K562 (cell line): ENCODE results near the gene TTC9C. TPM values are rescaled to one million over a fixed set of nuclear protein-coding genes. Genes with fewer than 3 reads are reported as not detected.

Experiments used
- ATAC-seq: fragments of 200-7000 bp; cut with Tn5 transposase; 3 replicates; pipeline ENCODE4 v1.9.1; 2020; ENCODE audit warnings: moderate library complexity
- BruUV-seq: library from RNA; stranded (reverse); fragments of 400-500 nt; replicated peaks from 2 replicates; lab custom pipeline; 2021; lab: Mats Ljungman, UMichigan
- CTCF ChIA-PET: fragments of 300-600 bp; formaldehyde crosslinking; extraction: SDS; loops from one replicate; lab custom pipeline; 2021; ENCODE audit warnings: low intra/inter-chr PET ratio; lab: Yijun Ruan, JAX
- POLR2A ChIA-PET: fragments of 300-600, 350-650 bp; sonication (Branson Sonifier 250); formaldehyde crosslinking; extraction: SDS; loops from one replicate; lab custom pipeline; 2021; ENCODE audit warnings: antibody characterized with exemption, inconsistent platforms; lab: Yijun Ruan, JAX
- DNase-seq, 4 experiments: peaks; one replicate each; pipeline versions ENCODE4 v3.0.0 to v3.0.0-alpha.2; 2011 to 2018; ENCODE audit warnings: low spot score in 3 of 4, mixed read lengths in 3 of 4; ENCODE audit errors: extremely low read depth in 1 of 4
- FAIRE-seq: peaks from 2 replicates; lab custom pipeline; 2011; peaks lifted over from hg19 to GRCh38; lab: Jason Lieb, UNC
- H2AFZ ChIP-seq: 2 replicates; pipeline ENCODE4 v1.6.0; 2011; ENCODE audit warnings: low read depth, low read length, control low read depth, inconsistent platforms
- H3K27ac ChIP-seq: fragments of 200-600 bp; 3 replicates; pipeline ENCODE4 v1.8.0; 2011; ENCODE audit warnings: low read depth, mild to moderate bottlenecking, control low read depth, inconsistent platforms, low read length, moderate library complexity, mixed read lengths; ENCODE audit errors: extremely low read depth
- H3K27me3 ChIP-seq, 2 experiments: fragments of 300-600 bp in 1 of 2; 2 replicates in 1 of 2; 3 replicates in 1 of 2; pipeline versions ENCODE4 v1.6.0 to v1.8.0; 2011; ENCODE audit warnings: inconsistent platforms in 2 of 2, low read length in 2 of 2, mild to moderate bottlenecking in 1 of 2, mixed read lengths in 1 of 2, moderate library complexity in 1 of 2; ENCODE audit not compliant: control insufficient read depth in 2 of 2, insufficient read depth in 2 of 2
- H3K36me3 ChIP-seq: fragments of 300-600 bp; 3 replicates; pipeline ENCODE4 v1.8.0; 2011; ENCODE audit warnings: mild to moderate bottlenecking, low read length, inconsistent platforms; ENCODE audit not compliant: control insufficient read depth, insufficient read depth
- H3K4me1 ChIP-seq, 2 experiments: fragments of 200-600 bp in 1 of 2; replicated peaks in 1 of 2; 2 replicates in 1 of 2; 3 replicates in 1 of 2; pipeline versions ENCODE4 v1.5.1 to v1.8.0; 2011; ENCODE audit warnings: inconsistent platforms in 2 of 2, low read length in 2 of 2, mild to moderate bottlenecking in 1 of 2, mixed read lengths in 1 of 2, moderate library complexity in 1 of 2; ENCODE audit not compliant: control insufficient read depth in 2 of 2, insufficient read depth in 2 of 2
- H3K4me2 ChIP-seq: 2 replicates; pipeline ENCODE4 v1.6.1; 2011; ENCODE audit warnings: low read length, control low read depth, inconsistent platforms, mixed read lengths; ENCODE audit not compliant: insufficient read depth
- H3K4me3 ChIP-seq: fragments of 200-600 bp; sonication (generic), shearing (Covaris generic); 2 replicates; pipeline ENCODE4 v1.5.1; 2016; ENCODE audit warnings: control low read depth, inconsistent platforms
- H3K79me2 ChIP-seq: fragments of 200-600 bp; 3 replicates; pipeline ENCODE4 v1.8.0; 2011; ENCODE audit warnings: low read length, inconsistent platforms; ENCODE audit not compliant: control insufficient read depth, insufficient read depth
- H3K9ac ChIP-seq, 2 experiments: 2 replicates each; pipeline versions ENCODE4 v1.6.0 to v1.6.1; 2011; ENCODE audit warnings: low read depth in 2 of 2, low read length in 2 of 2, control low read depth in 1 of 2, inconsistent platforms in 1 of 2, mild to moderate bottlenecking in 1 of 2, mixed read lengths in 1 of 2; ENCODE audit not compliant: insufficient read depth in 1 of 2
- H3K9me1 ChIP-seq: one replicate; pipeline ENCODE4 v1.6.0; 2011; ENCODE audit warnings: inconsistent platforms, mild to moderate bottlenecking, low read length, moderate library complexity; ENCODE audit not compliant: control insufficient read depth, insufficient read depth
- H3K9me3 ChIP-seq: replicated peaks from 2 replicates; pipeline ENCODE4 v1.5.1; 2011; ENCODE audit warnings: low read depth, low read length, inconsistent platforms; ENCODE audit not compliant: control insufficient read depth, insufficient read depth
- H4K20me1 ChIP-seq: replicated peaks from 2 replicates; pipeline ENCODE4 v1.6.1; 2011; ENCODE audit warnings: low read length, inconsistent platforms, mixed read lengths; ENCODE audit not compliant: control insufficient read depth, insufficient read depth
- ARNT ChIP-seq, 2 experiments: fragments of 450-650 bp; IDR thresholded peaks; 2 replicates each; pipeline ENCODE4 v1.6.1; 2016; ENCODE audit warnings: mild to moderate bottlenecking in 1 of 2
- CHD1 ChIP-seq: fragments of 200-600 bp; sonication (generic); IDR thresholded peaks from one replicate; pipeline ENCODE4 v1.6.1; 2012; ENCODE audit warnings: mild to moderate bottlenecking, moderate library complexity, low read length, inconsistent platforms
- FOXM1 ChIP-seq, 2 experiments: fragments of 450-650 bp in 1 of 2; sonication (generic) in 1 of 2; formaldehyde crosslinking in 1 of 2; IDR thresholded peaks; 2 replicates each; pipeline versions ENCODE4 v1.6.1 to v1.9.0; 2017 to 2022; ENCODE audit warnings: low read depth in 2 of 2, mild to moderate bottlenecking in 2 of 2, missing genetic modification reagents in 1 of 2, moderate library complexity in 1 of 2
- MYC ChIP-seq, 2 experiments: fragments of 250-450 bp in 1 of 2; sonication (Bioruptor Pico) in 1 of 2; IDR thresholded peaks; 2 replicates each; pipeline versions ENCODE4 v1.5.1 to v1.6.1; 2012 to 2021; ENCODE audit warnings: low read depth in 2 of 2, borderline replicate concordance in 1 of 2, improper control_type of control experiment in 1 of 2, low read length in 1 of 2, mild to moderate bottlenecking in 1 of 2, moderate library complexity in 1 of 2
- RB1 ChIP-seq: fragments of 450-650 bp; IDR thresholded peaks from 2 replicates; pipeline ENCODE4 v1.6.1; 2017; ENCODE audit warnings: low read depth, mild to moderate bottlenecking
- SPI1 ChIP-seq: IDR thresholded peaks from 2 replicates; pipeline ENCODE4 v1.6.1; 2011; ENCODE audit warnings: low read depth, low read length, control low read depth, borderline replicate concordance
- WGBS: fragments of 100-300 bp; shearing (Covaris generic); methylation state at CpG from one replicate; pipeline ENCODE4 v1.1.6; 2016; ENCODE audit warnings: low coverage, mixed read lengths; ENCODE audit not compliant: insufficient coverage; ENCODE audit errors: missing lambda C conversion rate; 5-methylcytosine and 5-hydroxymethylcytosine counted together
- in situ Hi-C: fragments of 300-500 bp; cut with MboI; formaldehyde crosslinking; loops from 4 replicates; pipeline ENCODE4 v1.15.0; 2018; ENCODE audit warnings: inconsistent platforms, mixed read lengths
- intact Hi-C: fragments of 100-400 bp; cut with micrococcal nuclease; formaldehyde crosslinking; loops from 2 replicates; pipeline ENCODE4 v1.14.2; 2022
- polyA plus RNA-seq, 8 experiments: library from polyadenylated mRNA; depleted of rRNA in 4 of 8; stranded (reverse) in 5 of 8; unstranded in 3 of 8; fragments of >200 nt; fragmentation: Nextera tagmentation in 2 of 8; fragmentation: Illumina TruSeq in 1 of 8; extraction: Ambion mirVana in 2 of 8; extraction: Trizol in 1 of 8; gene quantifications; 2 replicates each; pipeline versions ENCODE4 v1.2.1 to v1.2.3, GENCODE V29; 2011 to 2014; ENCODE audit warnings: inconsistent platforms in 1 of 8, missing spikeins in 1 of 8
- total RNA-seq, 7 experiments: library from RNA; depleted of rRNA in 6 of 7; stranded (reverse); fragments of >200 nt in 6 of 7; fragmentation: Illumina TruSeq in 2 of 7; extraction: Trizol in 2 of 7; gene quantifications; 2 replicates each; pipeline versions ENCODE4 v1.2.1 to v1.2.3, GENCODE V29; 2011 to 2021; ENCODE audit warnings: low replicate concordance in 1 of 7
- TF ChIP-seq, protein P1 (sequence below): fragments of 450-650 bp; IDR thresholded peaks from 2 replicates; pipeline ENCODE4 v1.6.1; 2017; ENCODE audit warnings: antibody characterized with exemption, mild to moderate bottlenecking
- TF ChIP-seq, protein P2 (sequence below): fragments of 250-450 bp; sonication (Bioruptor Pico); IDR thresholded peaks from 2 replicates; pipeline ENCODE4 v1.4.0; 2020
- TF ChIP-seq, protein P3 (sequence below), 2 experiments: fragments of 250-450 bp in 1 of 2; fragments of 450-650 bp in 1 of 2; sonication (Bioruptor Pico) in 1 of 2; IDR thresholded peaks; 2 replicates each; pipeline versions ENCODE4 v1.6.1 to v1.8.0; 2016 to 2021; ENCODE audit warnings: mild to moderate bottlenecking in 2 of 2, moderate library complexity in 2 of 2, missing compliant biosample characterization in 1 of 2, missing genetic modification characterization in 1 of 2

The TTC9C gene
- total and polyA plus RNA-seq, 9 of the 15 experiments (the other 6 are each of a cell fraction or from before 2014, with no cell fraction given) = 32.8 to 59.0 (median 37.1) TPM

DNA sequence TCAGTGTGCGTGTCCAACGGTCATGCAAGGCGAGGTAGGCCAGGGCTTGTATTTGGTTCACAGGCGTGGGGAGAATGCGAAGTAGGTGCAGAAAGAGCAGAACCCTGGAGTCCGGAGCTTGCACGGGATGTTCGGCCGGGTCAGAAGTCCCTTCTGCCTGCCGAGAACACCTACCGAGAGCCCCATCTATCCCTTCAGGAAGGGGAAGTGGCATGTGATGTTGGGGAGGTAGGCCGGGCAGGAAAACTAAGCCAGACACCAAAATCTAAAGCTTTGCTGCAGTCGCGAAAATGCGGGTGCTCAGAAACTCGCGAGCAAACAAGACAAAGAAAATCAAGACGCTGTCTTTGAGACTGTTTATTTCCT, 42.5 kb downstream of the TTC9C start:
- ChIA-PET CTCF (no interaction called here), POLR2A (interaction anchor here (0.7 to 3.3 kb wide), 11 partner anchors 8 to 169 kb away, joined by 3 to 16 read pairs (median 6); partner anchors contain the start of genes C11orf98, CSKMT, HNRNPUL2 and MTA2)
- in situ Hi-C loops = no loop called here
- FAIRE-seq (no peak), ATAC-seq (no peak), DNase-seq (peak in 2 of 4 experiments; percentile 10 to 45)
- Histone ChIP-seq H2AFZ (peak overlapping the region; percentile 91), H3K27ac (peak overlapping the region; percentile 88), H3K36me3 (peaks cover 36% of the 10 kb centered on the region; the same call in 2 of the 3 replicates), H3K9ac (peak overlapping the region; percentile 69 to 89), H3K4me2 (peak overlapping the region; percentile 86), H3K9me1 (no peaks in the 10 kb centered on the region), H3K4me1 (peaks cover 9 to 24% of the 10 kb centered on the region in 2 experiments), H4K20me1 (no peaks in the 10 kb centered on the region), H3K4me3 (peak overlapping the region; percentile 48), H3K27me3 (no peaks in the 10 kb centered on the region), H3K9me3 (no peaks in the 10 kb centered on the region), H3K79me2 (peaks cover 28% of the 10 kb centered on the region)
- WGBS = 15% methylated on average over 18 of the region's 18 CpGs
- intact Hi-C loops = no loop called here
- BruUV-seq = TSS peak; percentile 96
- TF ChIP-seq, protein P1, sequence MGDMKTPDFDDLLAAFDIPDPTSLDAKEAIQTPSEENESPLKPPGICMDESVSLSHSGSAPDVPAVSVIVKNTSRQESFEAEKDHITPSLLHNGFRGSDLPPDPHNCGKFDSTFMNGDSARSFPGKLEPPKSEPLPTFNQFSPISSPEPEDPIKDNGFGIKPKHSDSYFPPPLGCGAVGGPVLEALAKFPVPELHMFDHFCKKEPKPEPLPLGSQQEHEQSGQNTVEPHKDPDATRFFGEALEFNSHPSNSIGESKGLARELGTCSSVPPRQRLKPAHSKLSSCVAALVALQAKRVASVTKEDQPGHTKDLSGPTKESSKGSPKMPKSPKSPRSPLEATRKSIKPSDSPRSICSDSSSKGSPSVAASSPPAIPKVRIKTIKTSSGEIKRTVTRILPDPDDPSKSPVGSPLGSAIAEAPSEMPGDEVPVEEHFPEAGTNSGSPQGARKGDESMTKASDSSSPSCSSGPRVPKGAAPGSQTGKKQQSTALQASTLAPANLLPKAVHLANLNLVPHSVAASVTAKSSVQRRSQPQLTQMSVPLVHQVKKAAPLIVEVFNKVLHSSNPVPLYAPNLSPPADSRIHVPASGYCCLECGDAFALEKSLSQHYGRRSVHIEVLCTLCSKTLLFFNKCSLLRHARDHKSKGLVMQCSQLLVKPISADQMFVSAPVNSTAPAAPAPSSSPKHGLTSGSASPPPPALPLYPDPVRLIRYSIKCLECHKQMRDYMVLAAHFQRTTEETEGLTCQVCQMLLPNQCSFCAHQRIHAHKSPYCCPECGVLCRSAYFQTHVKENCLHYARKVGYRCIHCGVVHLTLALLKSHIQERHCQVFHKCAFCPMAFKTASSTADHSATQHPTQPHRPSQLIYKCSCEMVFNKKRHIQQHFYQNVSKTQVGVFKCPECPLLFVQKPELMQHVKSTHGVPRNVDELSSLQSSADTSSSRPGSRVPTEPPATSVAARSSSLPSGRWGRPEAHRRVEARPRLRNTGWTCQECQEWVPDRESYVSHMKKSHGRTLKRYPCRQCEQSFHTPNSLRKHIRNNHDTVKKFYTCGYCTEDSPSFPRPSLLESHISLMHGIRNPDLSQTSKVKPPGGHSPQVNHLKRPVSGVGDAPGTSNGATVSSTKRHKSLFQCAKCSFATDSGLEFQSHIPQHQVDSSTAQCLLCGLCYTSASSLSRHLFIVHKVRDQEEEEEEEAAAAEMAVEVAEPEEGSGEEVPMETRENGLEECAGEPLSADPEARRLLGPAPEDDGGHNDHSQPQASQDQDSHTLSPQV = peak; percentile 80
- TF ChIP-seq FOXM1 (IDR thresholded peaks at IDR 0.05; ENCODE audit: low read depth) (no peak), FOXM1 (CRISPR knock-in tag; IDR thresholded peaks at IDR 0.05; ENCODE audit: low read depth) (no peak), RB1 (no peak), SPI1 (peak; percentile 44; the same call in 1 of the 2 replicates), ARNT (IDR thresholded peaks at IDR 0.05) (no peak), CHD1 (peak; percentile 17), MYC (IDR thresholded peaks at IDR 0.05; ENCODE audit: low read depth, low read length) (peak; percentile 12; the same call in 1 of the 2 replicates), MYC (CRISPR knock-in tag; IDR thresholded peaks at IDR 0.05; ENCODE audit: borderline replicate concordance, low read depth) (no peak)
- TF ChIP-seq, protein P2, sequence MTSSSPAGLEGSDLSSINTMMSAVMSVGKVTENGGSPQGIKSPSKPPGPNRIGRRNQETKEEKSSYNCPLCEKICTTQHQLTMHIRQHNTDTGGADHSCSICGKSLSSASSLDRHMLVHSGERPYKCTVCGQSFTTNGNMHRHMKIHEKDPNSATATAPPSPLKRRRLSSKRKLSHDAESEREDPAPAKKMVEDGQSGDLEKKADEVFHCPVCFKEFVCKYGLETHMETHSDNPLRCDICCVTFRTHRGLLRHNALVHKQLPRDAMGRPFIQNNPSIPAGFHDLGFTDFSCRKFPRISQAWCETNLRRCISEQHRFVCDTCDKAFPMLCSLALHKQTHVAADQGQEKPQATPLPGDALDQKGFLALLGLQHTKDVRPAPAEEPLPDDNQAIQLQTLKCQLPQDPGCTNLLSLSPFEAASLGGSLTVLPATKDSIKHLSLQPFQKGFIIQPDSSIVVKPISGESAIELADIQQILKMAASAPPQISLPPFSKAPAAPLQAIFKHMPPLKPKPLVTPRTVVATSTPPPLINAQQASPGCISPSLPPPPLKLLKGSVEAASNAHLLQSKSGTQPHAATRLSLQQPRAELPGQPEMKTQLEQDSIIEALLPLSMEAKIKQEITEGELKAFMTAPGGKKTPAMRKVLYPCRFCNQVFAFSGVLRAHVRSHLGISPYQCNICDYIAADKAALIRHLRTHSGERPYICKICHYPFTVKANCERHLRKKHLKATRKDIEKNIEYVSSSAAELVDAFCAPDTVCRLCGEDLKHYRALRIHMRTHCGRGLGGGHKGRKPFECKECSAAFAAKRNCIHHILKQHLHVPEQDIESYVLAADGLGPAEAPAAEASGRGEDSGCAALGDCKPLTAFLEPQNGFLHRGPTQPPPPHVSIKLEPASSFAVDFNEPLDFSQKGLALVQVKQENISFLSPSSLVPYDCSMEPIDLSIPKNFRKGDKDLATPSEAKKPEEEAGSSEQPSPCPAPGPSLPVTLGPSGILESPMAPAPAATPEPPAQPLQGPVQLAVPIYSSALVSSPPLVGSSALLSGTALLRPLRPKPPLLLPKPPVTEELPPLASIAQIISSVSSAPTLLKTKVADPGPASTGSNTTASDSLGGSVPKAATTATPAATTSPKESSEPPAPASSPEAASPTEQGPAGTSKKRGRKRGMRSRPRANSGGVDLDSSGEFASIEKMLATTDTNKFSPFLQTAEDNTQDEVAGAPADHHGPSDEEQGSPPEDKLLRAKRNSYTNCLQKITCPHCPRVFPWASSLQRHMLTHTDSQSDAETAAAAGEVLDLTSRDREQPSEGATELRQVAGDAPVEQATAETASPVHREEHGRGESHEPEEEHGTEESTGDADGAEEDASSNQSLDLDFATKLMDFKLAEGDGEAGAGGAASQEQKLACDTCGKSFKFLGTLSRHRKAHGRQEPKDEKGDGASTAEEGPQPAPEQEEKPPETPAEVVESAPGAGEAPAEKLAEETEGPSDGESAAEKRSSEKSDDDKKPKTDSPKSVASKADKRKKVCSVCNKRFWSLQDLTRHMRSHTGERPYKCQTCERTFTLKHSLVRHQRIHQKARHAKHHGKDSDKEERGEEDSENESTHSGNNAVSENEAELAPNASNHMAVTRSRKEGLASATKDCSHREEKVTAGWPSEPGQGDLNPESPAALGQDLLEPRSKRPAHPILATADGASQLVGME (CRISPR knock-in tag) = no peak
- TF ChIP-seq, protein P3, sequence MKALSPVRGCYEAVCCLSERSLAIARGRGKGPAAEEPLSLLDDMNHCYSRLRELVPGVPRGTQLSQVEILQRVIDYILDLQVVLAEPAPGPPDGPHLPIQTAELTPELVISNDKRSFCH (CRISPR knock-in tag; IDR thresholded peaks at IDR 0.05) = no peak
- TF ChIP-seq, protein P3 (tag; IDR thresholded peaks at IDR 0.05) = 0 out of 2 replicates have a peak, but pooled peaks have one; percentile 21
